Activated effector memory CD4-positive, alpha-beta T cell treated with anti-CD3 and anti-CD28 coated beads, Interleukin-2, amount 50 U/mL, for 16 hours (primary cell): ENCODE results near the gene MRPL52.

Experiments used
- DNase-seq: peaks from one replicate; pipeline ENCODE4 v3.0.0-alpha.2; 2020

Gene MRPL52

GRCh38 chr14:22884076-22884737 is 54.5 kb downstream of the MRPL52 start:
- no peak for DNase-seq
